Endometrial microvascular endothelial cells (primary cell): ENCODE results near the gene NXPH4. TPM values are rescaled to one million over a fixed set of nuclear protein-coding genes. Genes with fewer than 3 reads are reported as not detected.

Experiments
- in situ Hi-C: cut with HindIII; loops from 2 replicates; pipeline ENCODE4 v1.10.0; 2017; ENCODE audit warnings: low sequenced_read_pairs, low pct_unique_long_range_greater_than_20kb; ENCODE audit errors: inconsistent ontology term
- total RNA-seq: library from RNA; depleted of rRNA; stranded (reverse); fragments of >200 nt; gene quantifications from one replicate; pipeline ENCODE4 v1.2.3, GENCODE V29; 2015; ENCODE audit errors: inconsistent ontology term

Gene NXPH4
- total RNA-seq, 1 donor from 2014 or later = 0.19 TPM

DNA sequence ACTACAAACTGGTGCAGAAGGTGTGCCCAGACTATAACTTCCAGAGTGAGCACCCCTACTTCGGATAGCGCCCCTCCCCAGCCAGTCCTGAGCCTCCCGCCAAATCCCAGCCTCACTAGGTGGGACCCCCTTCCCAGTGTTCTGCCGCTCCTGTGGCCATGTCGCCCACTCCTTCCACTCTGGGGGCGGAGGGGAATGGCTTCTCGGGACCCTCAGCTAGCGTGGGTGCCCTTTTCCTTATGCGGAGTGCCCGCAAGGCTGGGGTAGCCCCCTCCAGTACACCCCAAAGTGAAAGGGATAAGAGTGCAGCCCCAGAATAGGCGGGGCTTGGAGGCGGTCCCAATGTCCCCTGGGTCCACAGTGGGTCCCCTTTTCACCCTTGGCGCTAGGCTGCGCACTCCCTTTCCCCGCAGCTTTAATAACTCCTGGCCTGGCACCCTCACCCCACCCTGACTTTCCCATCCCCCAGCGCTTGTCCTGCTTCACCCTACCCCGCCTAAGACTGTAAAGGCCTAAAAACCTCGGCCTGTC, 9.2 kb downstream of the NXPH4 start:
- in situ Hi-C loops = no loop called here

- in situ Hi-C loops = no loop called here
These were observed 10.2 kb downstream of the NXPH4 start for GRCh38 chr12:57226588-57227314.

- in situ Hi-C loops = no loop called here
These were observed 10.9 kb downstream of the NXPH4 start for GRCh38 chr12:57227315-57228115.

GRCh38 chr12:57229046-57229633, 12.5 kb downstream of the NXPH4 start:
- in situ Hi-C loops = no loop called here

DNA sequence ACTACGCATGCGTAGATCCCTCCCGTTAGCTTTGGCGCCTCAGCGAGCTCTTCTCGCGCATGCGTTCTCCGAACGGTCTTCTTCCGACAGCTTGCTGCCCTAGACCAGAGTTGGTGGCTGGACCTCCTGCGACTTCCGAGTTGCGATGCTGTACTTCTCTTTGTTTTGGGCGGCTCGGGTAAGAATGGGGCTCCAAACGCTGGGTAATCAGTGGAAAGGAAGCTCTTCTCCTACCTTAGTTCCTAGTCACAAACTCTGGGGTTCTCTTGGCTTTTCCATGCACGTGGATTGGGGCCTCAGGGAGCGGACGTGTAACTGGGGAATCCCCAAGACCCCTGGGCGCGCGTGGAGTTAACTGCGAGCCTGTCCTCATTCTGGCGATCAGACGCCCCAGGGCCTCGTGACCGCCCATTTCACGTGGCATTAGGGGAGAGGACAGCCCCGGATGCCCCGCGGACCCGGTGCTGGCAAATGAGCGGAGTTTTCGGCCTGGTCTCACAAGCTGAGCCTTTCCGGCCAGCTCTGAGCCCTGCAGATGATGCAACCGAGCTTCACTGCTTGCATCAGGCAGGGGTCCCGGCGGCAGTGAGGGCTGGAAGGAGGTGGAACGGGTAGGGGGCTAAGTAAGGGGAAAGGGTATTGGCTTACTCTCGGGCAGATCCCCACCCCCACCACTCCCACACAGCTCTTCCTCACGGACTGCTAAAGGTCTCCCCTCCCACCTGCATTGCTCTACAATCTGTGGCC, 13.2 kb downstream of the NXPH4 start, which contains the start of gene SHMT2:
Gene SHMT2 (plus strand): TSS at position 78 of the 747 bp plus-strand sequence. CDS start 68 bp downstream, at position 146.
- in situ Hi-C loops = no loop called here

DNA sequence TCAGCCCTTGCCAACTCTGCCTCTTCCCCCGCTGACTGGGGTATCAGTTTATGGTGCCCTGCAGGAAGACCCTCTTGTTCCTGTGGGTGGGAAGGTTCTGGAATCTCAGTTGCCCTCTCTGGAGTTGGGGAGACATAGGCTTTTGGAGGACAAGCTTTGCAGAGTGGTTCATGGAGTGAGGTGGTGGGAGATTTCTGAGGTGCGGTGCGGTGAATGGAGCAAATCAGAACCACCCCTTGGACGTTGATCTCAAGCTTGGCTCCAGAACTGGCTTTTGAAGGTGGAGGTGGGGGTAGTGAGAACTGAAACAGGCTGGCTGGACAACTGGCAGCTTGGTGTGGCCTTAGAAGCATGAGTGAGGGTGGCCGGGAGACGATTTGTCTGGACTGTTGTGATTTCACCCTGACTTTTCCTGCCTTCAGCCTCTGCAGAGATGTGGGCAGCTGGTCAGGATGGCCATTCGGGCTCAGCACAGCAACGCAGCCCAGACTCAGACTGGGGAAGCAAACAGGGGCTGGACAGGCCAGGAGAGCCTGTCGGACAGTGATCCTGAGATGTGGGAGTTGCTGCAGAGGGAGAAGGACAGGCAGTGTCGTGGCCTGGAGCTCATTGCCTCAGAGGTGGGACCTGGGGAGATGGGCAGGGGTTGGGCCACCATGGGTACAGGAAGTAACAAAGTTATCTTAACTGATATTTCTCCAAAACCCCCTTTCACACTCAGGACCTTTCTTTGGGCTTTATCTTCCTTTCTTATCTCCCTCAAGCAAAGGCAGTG, 14.0 kb downstream of the NXPH4 start:
- in situ Hi-C loops = no loop called here

- in situ Hi-C loops = no loop called here
These were observed 14.9 kb downstream of the NXPH4 start for GRCh38 chr12:57231276-57232021.

DNA sequence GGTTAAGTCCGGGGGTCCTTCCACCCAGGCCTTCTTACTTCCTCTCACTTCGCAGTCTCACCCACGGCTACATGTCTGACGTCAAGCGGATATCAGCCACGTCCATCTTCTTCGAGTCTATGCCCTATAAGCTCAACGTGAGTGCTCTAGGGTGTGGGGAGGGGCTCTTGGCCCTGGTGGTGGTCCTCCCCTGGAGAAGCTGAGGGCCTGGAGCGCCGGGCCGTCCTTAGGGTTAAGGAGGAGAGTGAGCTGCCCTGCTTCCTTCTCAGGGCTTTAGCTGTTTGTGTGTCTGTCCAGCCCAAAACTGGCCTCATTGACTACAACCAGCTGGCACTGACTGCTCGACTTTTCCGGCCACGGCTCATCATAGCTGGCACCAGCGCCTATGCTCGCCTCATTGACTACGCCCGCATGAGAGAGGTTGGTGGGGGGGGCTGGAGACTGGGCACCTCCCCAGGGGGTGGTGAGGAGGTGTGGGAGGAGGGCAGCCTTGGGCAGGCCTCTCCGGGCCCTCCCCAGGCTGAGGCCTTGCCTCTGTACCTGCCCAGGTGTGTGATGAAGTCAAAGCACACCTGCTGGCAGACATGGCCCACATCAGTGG, 15.7 kb downstream of the NXPH4 start:
- in situ Hi-C loops = no loop called here

- in situ Hi-C loops = no loop called here
These were observed 17.0 kb downstream of the NXPH4 start for GRCh38 chr12:57233357-57234232.

DNA sequence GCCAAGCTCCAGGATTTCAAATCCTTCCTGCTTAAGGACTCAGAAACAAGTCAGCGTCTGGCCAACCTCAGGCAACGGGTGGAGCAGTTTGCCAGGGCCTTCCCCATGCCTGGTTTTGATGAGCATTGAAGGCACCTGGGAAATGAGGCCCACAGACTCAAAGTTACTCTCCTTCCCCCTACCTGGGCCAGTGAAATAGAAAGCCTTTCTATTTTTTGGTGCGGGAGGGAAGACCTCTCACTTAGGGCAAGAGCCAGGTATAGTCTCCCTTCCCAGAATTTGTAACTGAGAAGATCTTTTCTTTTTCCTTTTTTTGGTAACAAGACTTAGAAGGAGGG, 17.6 kb downstream of the NXPH4 start:
- in situ Hi-C loops = no loop called here

GRCh38 chr12:57234571-57235016, 18.0 kb downstream of the NXPH4 start:
- in situ Hi-C loops = no loop called here

- in situ Hi-C loops = no loop called here
These were observed 18.6 kb downstream of the NXPH4 start for GRCh38 chr12:57235017-57235727.

DNA sequence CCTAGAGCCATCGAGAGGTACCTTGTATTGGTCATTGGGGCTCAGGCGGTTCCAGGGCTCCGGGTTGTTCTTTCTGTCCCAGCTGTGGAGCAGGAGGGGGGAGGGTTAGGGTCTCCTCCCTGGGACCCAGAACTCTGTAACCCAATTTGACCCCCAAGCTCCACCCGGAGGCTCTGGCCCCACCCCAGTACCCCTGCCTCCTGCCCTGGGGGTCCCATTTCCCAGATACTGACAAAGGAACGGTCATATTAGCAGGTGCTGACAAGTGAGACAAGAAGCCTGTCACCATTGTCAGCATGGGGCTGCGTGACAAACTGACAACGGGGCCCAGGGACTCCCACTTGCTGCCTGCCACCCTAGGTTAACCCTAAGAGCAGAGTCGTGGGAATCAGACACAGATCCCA, 19.1 kb downstream of the NXPH4 start:
- in situ Hi-C loops = no loop called here

GRCh38 chr12:57236201-57236924, 19.8 kb downstream of the NXPH4 start:
- in situ Hi-C loops = no loop called here

DNA sequence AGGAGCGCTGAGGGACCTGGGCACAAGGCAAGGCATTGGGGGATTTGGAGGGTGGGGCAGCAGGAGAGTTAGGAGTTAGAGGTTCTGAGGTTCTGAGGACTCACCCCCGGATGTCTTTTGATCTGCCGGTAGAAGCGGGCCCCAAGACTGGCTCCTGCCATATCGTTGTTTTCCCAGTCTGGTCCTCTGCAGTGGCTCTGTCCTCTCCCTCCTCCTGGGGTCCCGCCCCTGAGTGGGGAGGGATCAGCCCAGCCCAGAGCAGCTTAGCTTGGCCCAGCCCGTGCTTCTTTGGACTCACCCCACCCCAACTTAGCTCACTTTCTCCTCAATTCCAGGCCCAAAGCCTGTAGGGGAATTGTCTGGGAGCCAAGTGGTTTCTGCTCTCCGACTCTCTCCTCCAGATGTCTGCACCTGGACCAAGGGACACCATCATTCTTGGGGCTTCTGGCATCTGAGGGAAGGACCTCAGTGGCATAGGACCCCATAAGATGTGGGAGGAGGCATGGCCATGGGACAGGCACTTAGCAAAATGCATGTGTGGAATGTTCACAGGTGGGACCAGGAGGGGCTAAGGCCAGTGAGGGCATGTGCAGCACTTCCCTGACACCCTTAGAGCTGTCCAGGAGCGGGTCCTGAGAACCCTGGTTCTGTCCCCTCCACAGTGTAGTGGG, 20.5 kb downstream of the NXPH4 start:
- in situ Hi-C loops = no loop called here
